SK-N-SH (cell line): ENCODE data around the gene ZNF679. TPM values are rescaled to one million over a fixed set of nuclear protein-coding genes. Genes with fewer than 3 reads are reported as not detected.

Experiments used
- CTCF ChIA-PET: fragments of 300-600, 350-600 bp; formaldehyde crosslinking; extraction: SDS; loops from one replicate; lab custom pipeline; 2021; lab: Yijun Ruan, JAX
- POLR2A ChIA-PET: fragments of 350-600 bp; sonication (Branson Sonifier 250); formaldehyde crosslinking; extraction: SDS; loops from one replicate; lab custom pipeline; 2020; ENCODE audit warnings: antibody characterized with exemption, inconsistent platforms; lab: Yijun Ruan, JAX
- DNase-seq: peaks from one replicate; pipeline ENCODE4 v3.0.0; 2012
- H2AFZ ChIP-seq: fragments of 200-600 bp; sonication (generic); 2 replicates; pipeline ENCODE4 v1.8.1; 2016; ENCODE audit warnings: antibody characterized with exemption, mild to moderate bottlenecking, low read depth
- H3F3A ChIP-seq: fragments of 200-600 bp; sonication (generic); replicated peaks from 2 replicates; pipeline ENCODE3; 2016; ENCODE audit warnings: antibody characterized with exemption, mild to moderate bottlenecking; ENCODE audit not compliant: insufficient read depth
- H3K27ac ChIP-seq, 2 experiments: fragments of 200-500 bp in 1 of 2; fragments of 200-600 bp in 1 of 2; sonication (Bioruptor generic) in 1 of 2; sonication (generic), shearing (Covaris generic) in 1 of 2; 2 replicates each; pipeline versions ENCODE4 v1.5.1 to v1.6.1; 2014 to 2016; ENCODE audit warnings: low read depth in 2 of 2, inconsistent platforms in 1 of 2, low read length in 1 of 2, mild to moderate bottlenecking in 1 of 2, mixed read lengths in 1 of 2
- H3K27me3 ChIP-seq: fragments of 200-600 bp; sonication (generic), shearing (Covaris generic); 2 replicates; pipeline ENCODE4 v1.6.1; 2016; ENCODE audit warnings: mixed run types; ENCODE audit not compliant: insufficient read depth
- H3K36me3 ChIP-seq, 2 experiments: fragments of 200-500 bp in 1 of 2; fragments of 200-600 bp in 1 of 2; sonication (Bioruptor generic) in 1 of 2; sonication (generic) in 1 of 2; replicated peaks in 1 of 2; 2 replicates each; pipeline versions ENCODE3 to v1.5.1; 2014 to 2016; ENCODE audit warnings: low read length in 1 of 2, mild to moderate bottlenecking in 1 of 2; ENCODE audit not compliant: insufficient read depth in 2 of 2, control insufficient read depth in 1 of 2
- H3K4me1 ChIP-seq, 2 experiments: fragments of 200-500 bp in 1 of 2; fragments of 200-600 bp in 1 of 2; sonication (Bioruptor generic) in 1 of 2; sonication (generic), shearing (Covaris generic) in 1 of 2; 2 replicates each; pipeline versions ENCODE4 v1.5.1 to v1.6.1; 2014 to 2016; ENCODE audit warnings: low read depth in 1 of 2, low read length in 1 of 2, mixed run types in 1 of 2; ENCODE audit not compliant: insufficient read depth in 2 of 2, control insufficient read depth in 1 of 2
- H3K4me2 ChIP-seq: fragments of 200-600 bp; sonication (generic), shearing (Covaris generic); 2 replicates; pipeline ENCODE4 v1.6.1; 2017; ENCODE audit warnings: mixed run types
- H3K4me3 ChIP-seq, 2 experiments: fragments of 200-500 bp in 1 of 2; fragments of 200-600 bp in 1 of 2; sonication (Bioruptor generic) in 1 of 2; sonication (generic), shearing (Covaris generic) in 1 of 2; 2 replicates each; pipeline versions ENCODE4 v1.5.1 to v1.8.1; 2014 to 2016; ENCODE audit warnings: low read depth in 2 of 2, inconsistent platforms in 1 of 2, low read length in 1 of 2, mild to moderate bottlenecking in 1 of 2, mixed read lengths in 1 of 2, moderate library complexity in 1 of 2
- H3K79me2 ChIP-seq: fragments of 200-600 bp; sonication (generic); 2 replicates; pipeline ENCODE4 v1.8.1; 2017; ENCODE audit warnings: mild to moderate bottlenecking; ENCODE audit not compliant: insufficient read depth
- H3K9ac ChIP-seq: fragments of 200-600 bp; sonication (generic); 2 replicates; pipeline ENCODE4 v1.6.1; 2017; ENCODE audit warnings: mixed run types
- H3K9me2 ChIP-seq: fragments of 200-600 bp; sonication (generic); 2 replicates; pipeline ENCODE4 v1.6.1; 2017; ENCODE audit warnings: mixed run types
- H3K9me3 ChIP-seq: fragments of 200-600 bp; sonication (generic); 2 replicates; pipeline ENCODE4 v1.6.1; 2017; ENCODE audit warnings: mixed run types, mild to moderate bottlenecking, moderate library complexity
- H4K20me1 ChIP-seq: fragments of 200-600 bp; sonication (generic); 2 replicates; pipeline ENCODE4 v1.6.1; 2017; ENCODE audit warnings: mild to moderate bottlenecking, mixed run types; ENCODE audit not compliant: insufficient read depth
- CHD2 ChIP-seq: fragments of 150-350 bp; IDR thresholded peaks from 2 replicates; pipeline ENCODE4 v1.6.1; 2018; ENCODE audit warnings: low read length; ENCODE audit not compliant: partially characterized antibody
- EZH2phosphoT487 ChIP-seq: fragments of 200-600 bp; sonication (generic); IDR thresholded peaks from 2 replicates; pipeline ENCODE4 v1.6.1; 2017; ENCODE audit warnings: low read depth, mixed run types, mild to moderate bottlenecking, antibody characterized with exemption, moderate library complexity, borderline replicate concordance
- FOSL2 ChIP-seq: IDR thresholded peaks from 2 replicates; pipeline ENCODE4 v1.4.0; 2012; ENCODE audit warnings: low read depth, mild to moderate bottlenecking, moderate library complexity, borderline replicate concordance
- FOXJ3 ChIP-seq: sonication (generic); formaldehyde crosslinking; IDR thresholded peaks from 2 replicates; pipeline ENCODE4 v1.5.1; 2020; ENCODE audit warnings: mild to moderate bottlenecking, missing genetic modification reagents
- FOXM1 ChIP-seq: IDR thresholded peaks from 2 replicates; pipeline ENCODE4 v1.4.0; 2012; ENCODE audit warnings: low read depth, mild to moderate bottlenecking
- GABPA ChIP-seq: IDR thresholded peaks from 2 replicates; pipeline ENCODE4 v1.4.0; 2012; ENCODE audit warnings: low read depth, mild to moderate bottlenecking
- MEF2A ChIP-seq: IDR thresholded peaks from 2 replicates; pipeline ENCODE4 v1.4.0; 2012; ENCODE audit warnings: low read depth, borderline replicate concordance
- MXI1 ChIP-seq: IDR thresholded peaks from 2 replicates; pipeline ENCODE4 v1.6.1; 2012; ENCODE audit warnings: mild to moderate bottlenecking, low read depth, low read length, improper control_type of control experiment
- NFIC ChIP-seq: IDR thresholded peaks from 2 replicates; pipeline ENCODE4 v1.4.0; 2012; ENCODE audit warnings: borderline replicate concordance
- NRF1 ChIP-seq: IDR thresholded peaks from 2 replicates; pipeline ENCODE4 v1.6.1; 2012; ENCODE audit warnings: low read depth, mild to moderate bottlenecking, low read length
- POLR2AphosphoS5 ChIP-seq: IDR thresholded peaks from 2 replicates; pipeline ENCODE4 v1.6.1; 2012; ENCODE audit warnings: low read depth, low read length
- RCOR1 ChIP-seq: fragments of 150-350 bp; IDR thresholded peaks from 2 replicates; pipeline ENCODE4 v1.6.1; 2017; ENCODE audit warnings: antibody characterized with exemption, low read length
- RXRA ChIP-seq: IDR thresholded peaks from 2 replicates; pipeline ENCODE4 v1.4.0; 2012; ENCODE audit warnings: low read depth, mild to moderate bottlenecking, borderline replicate concordance
- TAF1 ChIP-seq: IDR thresholded peaks from 2 replicates; pipeline ENCODE4 v1.6.1; 2012; ENCODE audit warnings: low read depth, mild to moderate bottlenecking, low read length, moderate library complexity, borderline replicate concordance
- YY1 ChIP-seq: IDR thresholded peaks from 2 replicates; pipeline ENCODE4 v1.4.0; 2012; ENCODE audit warnings: low read depth, mild to moderate bottlenecking
- WGBS: methylation state at CpG from one replicate; pipeline ENCODE4 v1.1.6; 2017; ENCODE audit warnings: low lambda C conversion rate; 5-methylcytosine and 5-hydroxymethylcytosine counted together
- polyA plus RNA-seq, 3 experiments: library from polyadenylated mRNA; depleted of rRNA; stranded (reverse); fragments of >200 nt; gene quantifications; 2 replicates each; pipeline ENCODE4 v1.2.3, GENCODE V29; 2012
- TF ChIP-seq, protein P1 (sequence below): IDR thresholded peaks from 2 replicates; pipeline ENCODE4 v1.6.1; 2012; ENCODE audit warnings: mild to moderate bottlenecking, low read depth, low read length, moderate library complexity
- TF ChIP-seq, protein P2 (sequence below): fragments of 150-350 bp; IDR thresholded peaks from 2 replicates; pipeline ENCODE4 v1.6.1; 2016; ENCODE audit warnings: mild to moderate bottlenecking, low read depth, low read length
- TF ChIP-seq, protein P3 (sequence below): IDR thresholded peaks from 2 replicates; pipeline ENCODE4 v1.4.0; 2012; ENCODE audit warnings: low read depth, borderline replicate concordance
- TF ChIP-seq, protein P4 (sequence below): fragments of 150-350 bp; IDR thresholded peaks from 2 replicates; pipeline ENCODE4 v1.6.1; 2017; ENCODE audit warnings: antibody characterized with exemption, low read length, low read depth, borderline replicate concordance

Gene ZNF679
- polyA plus RNA-seq, 1 of the 3 experiments (the other 2 are of a cell fraction), result not detected

DNA sequence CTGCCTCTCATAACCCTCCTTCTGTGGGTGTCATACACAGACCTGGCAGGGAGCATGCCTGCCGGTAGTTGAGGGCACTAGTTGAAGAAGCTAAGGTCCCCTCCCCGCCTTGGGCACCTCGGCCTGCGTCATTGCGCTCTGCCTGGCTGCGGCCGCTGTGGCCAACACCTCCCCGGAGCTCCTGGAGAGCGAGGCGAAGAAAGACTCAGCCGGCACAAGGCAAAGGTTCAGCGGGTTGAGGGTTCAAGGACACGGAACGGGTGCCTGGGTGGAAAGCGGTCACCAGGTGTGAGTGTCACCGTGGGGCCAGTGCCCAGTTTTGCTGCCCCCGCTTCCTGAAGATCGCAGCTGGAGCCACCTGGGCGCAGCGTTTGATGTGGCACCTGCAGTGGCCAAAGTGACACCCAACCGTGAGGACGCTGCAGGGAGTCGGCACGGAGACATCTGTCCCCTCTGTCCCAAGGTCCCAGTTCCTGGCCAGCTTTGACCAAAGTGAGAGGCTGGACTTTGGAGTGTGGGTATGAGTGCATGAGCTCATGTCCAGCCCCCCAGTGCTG lies 36.0 kb upstream of the ZNF679 start:
- no peaks in the 10 kb centered on the region for H3F3A ChIP-seq
- no peak for DNase-seq
- H3K9me2 ChIP-seq, result peaks cover 7% of the 10 kb centered on the region; the same call in 1 of the 2 replicates
- H3K36me3 ChIP-seq, result no peaks in the 10 kb centered on the region
- ChIA-PET POLR2A (no interaction called here), CTCF (interaction anchor here (1.2 to 5.9 kb wide), 4 partner anchors 9 to 433 kb away, joined by 3 to 54 read pairs (median 8); no protein-coding TSS in a partner anchor)
- H3K4me1 ChIP-seq, result no peaks in the 10 kb centered on the region
- no peak overlapping the region for H3K27ac ChIP-seq
- H3K27me3 ChIP-seq, result no peaks in the 10 kb centered on the region
- H3K9me3 ChIP-seq, result no peaks in the 10 kb centered on the region; the same call in 1 of the 2 replicates
- H4K20me1 ChIP-seq, result no peaks in the 10 kb centered on the region
- H3K4me3 ChIP-seq, result no peak overlapping the region
- H3K9ac ChIP-seq, result no peak overlapping the region
- no peak overlapping the region for H3K4me2 ChIP-seq
- 5% methylated on average over 22 of the region's 24 CpGs for WGBS
- H3K79me2 ChIP-seq, result no peaks in the 10 kb centered on the region
- H2AFZ ChIP-seq, result no peak overlapping the region
- TF ChIP-seq NFIC, result no peak
- TF ChIP-seq, protein P1, sequence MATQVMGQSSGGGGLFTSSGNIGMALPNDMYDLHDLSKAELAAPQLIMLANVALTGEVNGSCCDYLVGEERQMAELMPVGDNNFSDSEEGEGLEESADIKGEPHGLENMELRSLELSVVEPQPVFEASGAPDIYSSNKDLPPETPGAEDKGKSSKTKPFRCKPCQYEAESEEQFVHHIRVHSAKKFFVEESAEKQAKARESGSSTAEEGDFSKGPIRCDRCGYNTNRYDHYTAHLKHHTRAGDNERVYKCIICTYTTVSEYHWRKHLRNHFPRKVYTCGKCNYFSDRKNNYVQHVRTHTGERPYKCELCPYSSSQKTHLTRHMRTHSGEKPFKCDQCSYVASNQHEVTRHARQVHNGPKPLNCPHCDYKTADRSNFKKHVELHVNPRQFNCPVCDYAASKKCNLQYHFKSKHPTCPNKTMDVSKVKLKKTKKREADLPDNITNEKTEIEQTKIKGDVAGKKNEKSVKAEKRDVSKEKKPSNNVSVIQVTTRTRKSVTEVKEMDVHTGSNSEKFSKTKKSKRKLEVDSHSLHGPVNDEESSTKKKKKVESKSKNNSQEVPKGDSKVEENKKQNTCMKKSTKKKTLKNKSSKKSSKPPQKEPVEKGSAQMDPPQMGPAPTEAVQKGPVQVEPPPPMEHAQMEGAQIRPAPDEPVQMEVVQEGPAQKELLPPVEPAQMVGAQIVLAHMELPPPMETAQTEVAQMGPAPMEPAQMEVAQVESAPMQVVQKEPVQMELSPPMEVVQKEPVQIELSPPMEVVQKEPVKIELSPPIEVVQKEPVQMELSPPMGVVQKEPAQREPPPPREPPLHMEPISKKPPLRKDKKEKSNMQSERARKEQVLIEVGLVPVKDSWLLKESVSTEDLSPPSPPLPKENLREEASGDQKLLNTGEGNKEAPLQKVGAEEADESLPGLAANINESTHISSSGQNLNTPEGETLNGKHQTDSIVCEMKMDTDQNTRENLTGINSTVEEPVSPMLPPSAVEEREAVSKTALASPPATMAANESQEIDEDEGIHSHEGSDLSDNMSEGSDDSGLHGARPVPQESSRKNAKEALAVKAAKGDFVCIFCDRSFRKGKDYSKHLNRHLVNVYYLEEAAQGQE, result no peak
- no peak for TF ChIP-seq CHD2
- no peak for TF ChIP-seq YY1
- no peak for TF ChIP-seq FOXJ3 (CRISPR knock-in tag)
- TF ChIP-seq FOSL2, result no peak
- TF ChIP-seq, protein P2, sequence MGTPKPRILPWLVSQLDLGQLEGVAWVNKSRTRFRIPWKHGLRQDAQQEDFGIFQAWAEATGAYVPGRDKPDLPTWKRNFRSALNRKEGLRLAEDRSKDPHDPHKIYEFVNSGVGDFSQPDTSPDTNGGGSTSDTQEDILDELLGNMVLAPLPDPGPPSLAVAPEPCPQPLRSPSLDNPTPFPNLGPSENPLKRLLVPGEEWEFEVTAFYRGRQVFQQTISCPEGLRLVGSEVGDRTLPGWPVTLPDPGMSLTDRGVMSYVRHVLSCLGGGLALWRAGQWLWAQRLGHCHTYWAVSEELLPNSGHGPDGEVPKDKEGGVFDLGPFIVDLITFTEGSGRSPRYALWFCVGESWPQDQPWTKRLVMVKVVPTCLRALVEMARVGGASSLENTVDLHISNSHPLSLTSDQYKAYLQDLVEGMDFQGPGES, result no peak
- TF ChIP-seq POLR2AphosphoS5, result no peak
- no peak for TF ChIP-seq TAF1
- no peak for TF ChIP-seq FOXM1
- no peak for TF ChIP-seq EZH2phosphoT487
- no peak for TF ChIP-seq MEF2A
- no peak for TF ChIP-seq MXI1
- TF ChIP-seq RXRA, result no peak
- TF ChIP-seq, protein P3, sequence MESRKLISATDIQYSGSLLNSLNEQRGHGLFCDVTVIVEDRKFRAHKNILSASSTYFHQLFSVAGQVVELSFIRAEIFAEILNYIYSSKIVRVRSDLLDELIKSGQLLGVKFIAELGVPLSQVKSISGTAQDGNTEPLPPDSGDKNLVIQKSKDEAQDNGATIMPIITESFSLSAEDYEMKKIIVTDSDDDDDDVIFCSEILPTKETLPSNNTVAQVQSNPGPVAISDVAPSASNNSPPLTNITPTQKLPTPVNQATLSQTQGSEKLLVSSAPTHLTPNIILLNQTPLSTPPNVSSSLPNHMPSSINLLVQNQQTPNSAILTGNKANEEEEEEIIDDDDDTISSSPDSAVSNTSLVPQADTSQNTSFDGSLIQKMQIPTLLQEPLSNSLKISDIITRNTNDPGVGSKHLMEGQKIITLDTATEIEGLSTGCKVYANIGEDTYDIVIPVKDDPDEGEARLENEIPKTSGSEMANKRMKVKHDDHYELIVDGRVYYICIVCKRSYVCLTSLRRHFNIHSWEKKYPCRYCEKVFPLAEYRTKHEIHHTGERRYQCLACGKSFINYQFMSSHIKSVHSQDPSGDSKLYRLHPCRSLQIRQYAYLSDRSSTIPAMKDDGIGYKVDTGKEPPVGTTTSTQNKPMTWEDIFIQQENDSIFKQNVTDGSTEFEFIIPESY, result no peak
- TF ChIP-seq GABPA, result no peak
- TF ChIP-seq, protein P4, sequence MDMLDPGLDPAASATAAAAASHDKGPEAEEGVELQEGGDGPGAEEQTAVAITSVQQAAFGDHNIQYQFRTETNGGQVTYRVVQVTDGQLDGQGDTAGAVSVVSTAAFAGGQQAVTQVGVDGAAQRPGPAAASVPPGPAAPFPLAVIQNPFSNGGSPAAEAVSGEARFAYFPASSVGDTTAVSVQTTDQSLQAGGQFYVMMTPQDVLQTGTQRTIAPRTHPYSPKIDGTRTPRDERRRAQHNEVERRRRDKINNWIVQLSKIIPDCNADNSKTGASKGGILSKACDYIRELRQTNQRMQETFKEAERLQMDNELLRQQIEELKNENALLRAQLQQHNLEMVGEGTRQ, result no peak
- no peak for TF ChIP-seq NRF1
- TF ChIP-seq RCOR1, result no peak
- TF ChIP-seq, all 33 proteins: peak for 0
